ENCODE measurements around the gene PDE4A.

- TF ChIP-seq HNF4A (conservative IDR thresholded peaks at IDR 0.05), result no peak
- no peak for TF ChIP-seq CTCF (IDR thresholded peaks at IDR 0.05; ENCODE audit: low read depth, low read length, missing input control)
- no peak for TF ChIP-seq MAX (IDR thresholded peaks at IDR 0.05)
- TF ChIP-seq EGR1 (IDR thresholded peaks at IDR 0.05; ENCODE audit: low read depth in 2 of 2), result no peak
- no peak for TF ChIP-seq ZBTB33 (IDR thresholded peaks at IDR 0.05)
- no peak for TF ChIP-seq RAD21 (IDR thresholded peaks at IDR 0.05)
- TF ChIP-seq TAF1 (conservative IDR thresholded peaks at IDR 0.05), result no peak
- TF ChIP-seq REST (IDR thresholded peaks at IDR 0.05), result no peak
- TF ChIP-seq YY1 (IDR thresholded peaks at IDR 0.05), result no peak
- TF ChIP-seq SP1 (IDR thresholded peaks at IDR 0.05), result no peak
- no peak for TF ChIP-seq JUND (IDR thresholded peaks at IDR 0.05)
- no peak for TF ChIP-seq HNF4G (IDR thresholded peaks at IDR 0.05)
Observed at GRCh38 chr19:10421240-10422045, 1.1 kb downstream of the PDE4A start.
